GM12864 (cell line): ENCODE results near the gene FBXW4.

Experiments used
- DNase-seq: peaks from one replicate; pipeline ENCODE4 v3.0.0-alpha.2; 2011; ENCODE audit warnings: low read depth
- H3K4me3 ChIP-seq: 2 replicates; pipeline ENCODE4 v1.5.1; 2011; ENCODE audit warnings: mild to moderate bottlenecking, low read depth, low read length, control low read depth
- TF ChIP-seq, protein P1 (sequence below): IDR thresholded peaks from 2 replicates; pipeline ENCODE4 v1.5.1; 2011; ENCODE audit warnings: low read depth, mild to moderate bottlenecking, moderate library complexity, low read length, control low read depth, inconsistent platforms; ENCODE audit errors: missing control alignments

FBXW4 gene

DNA sequence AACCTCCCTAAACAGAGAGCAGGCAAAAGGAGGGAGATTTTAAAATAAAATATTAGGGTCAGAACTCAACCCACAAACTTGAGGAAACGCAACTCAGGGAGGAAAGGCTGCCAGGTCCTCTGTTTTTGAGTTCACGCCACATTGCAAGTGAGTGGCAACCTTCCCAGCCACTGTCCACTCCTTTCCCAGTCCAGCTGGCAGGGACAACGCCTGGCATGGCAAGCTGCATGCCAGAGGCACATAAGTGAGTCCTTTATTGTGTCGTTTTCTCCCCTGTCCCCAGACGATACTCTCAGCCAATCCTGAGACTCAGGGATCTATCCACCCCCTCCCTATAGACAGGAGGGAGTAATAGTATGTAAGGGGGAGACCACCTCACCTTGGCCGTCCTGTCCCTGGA, 22.4 kb downstream of the FBXW4 start:
- TF ChIP-seq, protein P1, sequence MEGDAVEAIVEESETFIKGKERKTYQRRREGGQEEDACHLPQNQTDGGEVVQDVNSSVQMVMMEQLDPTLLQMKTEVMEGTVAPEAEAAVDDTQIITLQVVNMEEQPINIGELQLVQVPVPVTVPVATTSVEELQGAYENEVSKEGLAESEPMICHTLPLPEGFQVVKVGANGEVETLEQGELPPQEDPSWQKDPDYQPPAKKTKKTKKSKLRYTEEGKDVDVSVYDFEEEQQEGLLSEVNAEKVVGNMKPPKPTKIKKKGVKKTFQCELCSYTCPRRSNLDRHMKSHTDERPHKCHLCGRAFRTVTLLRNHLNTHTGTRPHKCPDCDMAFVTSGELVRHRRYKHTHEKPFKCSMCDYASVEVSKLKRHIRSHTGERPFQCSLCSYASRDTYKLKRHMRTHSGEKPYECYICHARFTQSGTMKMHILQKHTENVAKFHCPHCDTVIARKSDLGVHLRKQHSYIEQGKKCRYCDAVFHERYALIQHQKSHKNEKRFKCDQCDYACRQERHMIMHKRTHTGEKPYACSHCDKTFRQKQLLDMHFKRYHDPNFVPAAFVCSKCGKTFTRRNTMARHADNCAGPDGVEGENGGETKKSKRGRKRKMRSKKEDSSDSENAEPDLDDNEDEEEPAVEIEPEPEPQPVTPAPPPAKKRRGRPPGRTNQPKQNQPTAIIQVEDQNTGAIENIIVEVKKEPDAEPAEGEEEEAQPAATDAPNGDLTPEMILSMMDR: no peak
- no peak overlapping the region for H3K4me3 ChIP-seq
- no peak for DNase-seq

DNA sequence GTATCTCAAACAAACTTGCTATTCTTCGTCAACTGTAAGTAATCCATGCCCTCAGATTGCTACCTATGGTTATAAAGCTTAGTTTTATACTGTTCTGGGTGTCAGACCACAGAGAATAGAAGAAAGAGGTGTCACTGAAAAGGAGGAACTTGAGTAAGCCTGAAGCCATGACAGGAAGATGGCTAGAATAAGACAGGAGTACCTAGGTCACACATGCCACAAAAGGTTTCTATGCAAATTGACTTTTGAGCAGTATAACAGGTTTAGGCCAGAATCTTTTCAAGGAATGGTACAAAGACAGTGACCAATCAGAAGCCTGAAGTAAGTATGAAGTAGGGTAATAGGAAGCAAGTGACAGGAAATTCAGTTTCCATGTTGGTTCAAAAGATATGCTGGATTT, 23.5 kb downstream of the FBXW4 start:
- DNase-seq: peak; percentile 44
- TF ChIP-seq, protein P1: no peak
- H3K4me3 ChIP-seq: no peak overlapping the region

DNA sequence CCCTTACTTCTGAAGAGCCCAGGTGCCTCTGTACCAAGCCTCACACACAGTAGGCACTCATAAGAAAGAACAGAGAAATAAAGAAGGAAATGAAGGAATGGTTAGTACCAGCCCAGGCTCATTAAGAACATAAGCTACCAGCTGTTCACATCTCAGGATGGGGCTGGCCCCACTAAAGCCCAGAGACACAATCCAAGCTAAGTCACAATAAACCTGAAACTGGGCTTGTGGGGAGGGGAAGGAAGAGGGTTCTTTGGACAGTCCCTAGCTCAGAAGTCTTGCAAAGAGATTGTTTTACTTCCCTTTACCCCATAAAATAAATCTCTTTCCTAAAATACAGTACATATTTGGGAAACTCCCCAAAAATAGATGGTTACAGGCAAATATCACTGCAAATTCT, 24.3 kb downstream of the FBXW4 start:
- TF ChIP-seq, protein P1: no peak
- peak; percentile 10 for DNase-seq
- no peak overlapping the region for H3K4me3 ChIP-seq

DNA sequence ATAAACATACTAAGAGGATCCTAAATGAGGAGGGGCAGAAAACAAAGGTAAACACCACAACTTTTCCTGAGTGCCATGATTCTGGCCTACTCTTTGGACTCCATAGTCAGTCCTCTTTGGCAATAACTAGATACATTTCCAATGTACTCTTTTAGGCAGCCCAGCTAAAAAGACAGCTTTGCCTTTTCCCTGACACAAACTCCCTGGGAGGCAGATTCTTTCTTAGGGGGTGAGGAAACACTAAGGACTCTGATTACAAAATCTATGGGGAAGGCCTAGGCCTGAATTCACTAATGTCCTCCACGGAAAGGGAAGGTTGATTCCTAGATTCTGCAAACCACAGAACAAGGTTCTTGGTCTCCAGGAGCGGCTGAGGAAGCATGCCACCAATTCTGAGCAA, 25.8 kb downstream of the FBXW4 start:
- H3K4me3 ChIP-seq: no peak overlapping the region
- no peak for DNase-seq
- TF ChIP-seq, protein P1: no peak

DNA sequence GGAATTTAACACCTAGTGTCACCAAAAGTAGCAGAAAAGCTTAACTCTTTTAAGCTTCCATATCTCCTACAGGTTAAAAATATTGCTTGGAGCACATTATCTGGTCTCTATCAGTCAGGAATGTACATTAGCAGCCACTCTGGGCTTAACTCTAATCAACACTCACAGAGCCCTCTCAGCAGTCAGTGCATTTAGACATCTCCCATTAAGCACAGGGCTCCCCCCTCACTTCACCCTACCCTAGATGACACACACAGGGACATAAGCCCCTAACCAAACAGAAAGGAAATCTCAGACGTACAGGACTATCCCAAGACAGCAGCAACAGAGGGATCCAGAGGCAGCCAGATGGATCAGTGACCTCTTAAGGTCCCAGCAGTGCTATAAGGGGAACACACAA, 26.4 kb downstream of the FBXW4 start:
- TF ChIP-seq, protein P1: no peak
- no peak overlapping the region for H3K4me3 ChIP-seq
- no peak for DNase-seq

DNA sequence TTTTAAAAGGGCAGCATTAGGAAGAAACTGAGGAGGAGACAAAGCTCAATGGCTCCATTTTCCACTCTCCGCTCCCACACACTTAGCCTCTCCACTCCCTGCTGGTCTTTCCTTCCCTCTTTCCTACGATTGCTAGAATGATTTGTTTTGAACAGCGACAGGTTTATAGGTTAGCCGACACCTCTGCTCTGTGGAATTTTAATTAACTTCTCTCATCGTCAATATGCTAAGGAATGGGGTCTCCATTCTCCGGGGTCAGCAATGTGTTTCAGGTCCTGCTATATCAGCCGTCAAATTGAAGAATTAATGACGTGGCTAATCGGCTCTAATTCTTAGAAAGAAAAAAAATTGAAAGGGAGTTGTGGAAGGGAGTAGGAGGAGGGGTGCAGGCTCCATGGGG, 28.9 kb downstream of the FBXW4 start:
- TF ChIP-seq, protein P1: no peak
- H3K4me3 ChIP-seq: no peak overlapping the region
- no peak for DNase-seq

DNA sequence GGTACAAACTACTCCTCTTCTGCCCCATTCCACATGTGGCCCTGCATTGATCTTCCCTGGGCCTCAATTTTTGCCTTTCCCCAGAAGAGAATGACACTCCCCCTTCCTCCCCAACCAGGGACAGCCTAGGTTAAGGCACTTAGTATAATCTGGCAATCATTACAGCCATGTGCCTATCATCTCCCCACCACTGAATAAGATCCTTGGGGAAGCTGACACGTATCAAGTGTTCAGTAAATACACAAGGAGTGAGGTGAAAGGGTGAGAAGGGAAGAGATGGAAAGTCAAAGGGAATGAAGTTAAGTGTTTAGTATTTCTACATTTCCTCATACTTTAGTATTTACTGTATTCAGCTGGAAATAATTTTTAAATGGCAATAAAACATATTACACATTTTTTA, 31.9 kb downstream of the FBXW4 start:
- no peak for DNase-seq
- no peak overlapping the region for H3K4me3 ChIP-seq
- TF ChIP-seq, protein P1: no peak
